ENCODE measurements around the gene SASH3. TPM values are rescaled to one million over a fixed set of nuclear protein-coding genes. Genes with fewer than 3 reads are reported as not detected.
"Not testable (repeated sequence)": the region's sequence is repeated elsewhere in the genome, so short reads cannot be mapped to it uniquely, and the experiment has no call there.

Gene SASH3
- polyA plus RNA-seq, 1 donor (not counting 4 experiments of a cell fraction or from before 2014, with no cell fraction given) = 0.09 TPM

DNA sequence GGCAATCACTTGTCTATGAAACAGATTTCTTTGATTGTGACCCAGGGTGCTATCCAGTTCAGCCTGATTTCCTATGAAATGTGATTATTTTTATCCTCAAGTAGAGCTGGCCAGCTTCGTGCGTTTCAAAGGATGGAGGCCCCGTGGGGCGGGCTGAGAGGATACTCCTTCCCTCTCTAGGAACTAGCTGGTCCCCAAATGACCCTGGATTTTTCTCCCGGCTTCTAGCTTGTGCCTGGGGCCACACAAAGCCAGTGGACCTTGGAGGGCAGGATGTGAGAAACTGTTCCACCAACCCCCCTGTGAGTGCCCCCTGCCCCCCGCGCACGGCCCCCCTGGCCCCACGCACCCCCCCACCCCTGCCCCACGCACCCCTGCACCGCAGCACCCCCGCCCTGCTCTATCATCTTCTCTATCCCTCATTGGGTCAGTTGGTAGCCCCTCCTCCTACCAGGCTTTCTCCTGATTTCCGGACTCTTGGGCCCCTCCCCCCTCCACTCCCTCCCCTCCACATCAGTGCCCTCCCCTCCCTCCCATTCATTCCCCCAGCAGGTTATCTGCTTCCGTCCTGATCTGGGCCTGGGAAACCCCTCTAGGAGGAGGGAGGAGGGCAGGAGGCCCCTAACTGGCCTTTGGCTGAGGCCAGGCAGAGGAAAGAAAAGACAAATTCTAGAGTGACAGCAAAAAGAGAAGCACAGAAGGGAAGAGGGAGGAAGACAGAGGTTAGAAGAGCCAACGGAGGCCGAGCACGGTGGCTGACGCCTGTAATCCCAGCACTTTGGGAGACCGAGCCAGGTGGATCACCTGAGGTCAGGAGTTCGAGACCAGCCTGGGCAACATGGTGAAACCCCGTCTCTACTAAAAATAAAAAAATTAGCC lies 37.6 kb upstream of the SASH3 start:
- Histone ChIP-seq H3K9ac (ENCODE audit: control insufficient read depth, extremely low read depth, insufficient read depth, low read length) (no peak overlapping the region), H3K9me3 (ENCODE audit: control insufficient read depth, low read depth, low read length) (no peaks in the 10 kb centered on the region), H3K79me2 (ENCODE audit: control insufficient read depth, insufficient read depth, low read length) (no peaks in the 10 kb centered on the region), H2AFZ (ENCODE audit: control insufficient read depth, low read length) (no peak overlapping the region), H3K9me1 (ENCODE audit: control insufficient read depth, extremely low read depth, insufficient read depth, low read length) (no peaks in the 10 kb centered on the region), H3K27ac (ENCODE audit: control insufficient read depth, insufficient read depth, low read length) (no peak overlapping the region), H3K4me2 (ENCODE audit: control insufficient read depth, extremely low read depth, insufficient read depth, low read depth, low read length) (no peak overlapping the region), H3K4me3 (ENCODE audit: control insufficient read depth in 2 of 3, extremely low read depth in 1 of 3, insufficient read depth in 2 of 3, low read depth in 1 of 3, low read length in 3 of 3) (no peak overlapping the region), H3K36me3 (ENCODE audit: control insufficient read depth in 2 of 2, extremely low read depth in 1 of 2, insufficient read depth in 2 of 2, low read length in 2 of 2) (no peaks in the 10 kb centered on the region), H3K27me3 (ENCODE audit: control insufficient read depth, extremely low read depth, insufficient read depth, low read length) (peaks cover 11% of the 10 kb centered on the region), H3K4me1 (ENCODE audit: control insufficient read depth, extremely low read depth, insufficient read depth, low read length) (peaks cover 4% of the 10 kb centered on the region), H4K20me1 (ENCODE audit: control insufficient read depth, extremely low read depth, insufficient read depth, low read length) (no peaks in the 10 kb centered on the region)
- DNase-seq (ENCODE audit: low read depth, low spot score) (no peak), FAIRE-seq (no peak)
- dilution Hi-C loops (cut with MboI; ENCODE audit: extremely low pct_ligation_motif_present, low sequenced_read_pairs) = loop anchor here (10.0 kb wide), 1 partner anchor 53 kb away; no protein-coding TSS in a partner anchor
- TF ChIP-seq, protein P1, sequence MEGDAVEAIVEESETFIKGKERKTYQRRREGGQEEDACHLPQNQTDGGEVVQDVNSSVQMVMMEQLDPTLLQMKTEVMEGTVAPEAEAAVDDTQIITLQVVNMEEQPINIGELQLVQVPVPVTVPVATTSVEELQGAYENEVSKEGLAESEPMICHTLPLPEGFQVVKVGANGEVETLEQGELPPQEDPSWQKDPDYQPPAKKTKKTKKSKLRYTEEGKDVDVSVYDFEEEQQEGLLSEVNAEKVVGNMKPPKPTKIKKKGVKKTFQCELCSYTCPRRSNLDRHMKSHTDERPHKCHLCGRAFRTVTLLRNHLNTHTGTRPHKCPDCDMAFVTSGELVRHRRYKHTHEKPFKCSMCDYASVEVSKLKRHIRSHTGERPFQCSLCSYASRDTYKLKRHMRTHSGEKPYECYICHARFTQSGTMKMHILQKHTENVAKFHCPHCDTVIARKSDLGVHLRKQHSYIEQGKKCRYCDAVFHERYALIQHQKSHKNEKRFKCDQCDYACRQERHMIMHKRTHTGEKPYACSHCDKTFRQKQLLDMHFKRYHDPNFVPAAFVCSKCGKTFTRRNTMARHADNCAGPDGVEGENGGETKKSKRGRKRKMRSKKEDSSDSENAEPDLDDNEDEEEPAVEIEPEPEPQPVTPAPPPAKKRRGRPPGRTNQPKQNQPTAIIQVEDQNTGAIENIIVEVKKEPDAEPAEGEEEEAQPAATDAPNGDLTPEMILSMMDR (optimal IDR thresholded peaks at IDR 0.05 in 1 of 3, IDR thresholded peaks at IDR 0.05 in 1 of 3, conservative IDR thresholded peaks at IDR 0.05 in 1 of 3; ENCODE audit: extremely low read depth in 1 of 3, insufficient read depth in 2 of 3, low read length in 3 of 3) = no peak
- TF ChIP-seq EZH2 (IDR thresholded peaks at IDR 0.05; ENCODE audit: low read length) = no peak

DNA sequence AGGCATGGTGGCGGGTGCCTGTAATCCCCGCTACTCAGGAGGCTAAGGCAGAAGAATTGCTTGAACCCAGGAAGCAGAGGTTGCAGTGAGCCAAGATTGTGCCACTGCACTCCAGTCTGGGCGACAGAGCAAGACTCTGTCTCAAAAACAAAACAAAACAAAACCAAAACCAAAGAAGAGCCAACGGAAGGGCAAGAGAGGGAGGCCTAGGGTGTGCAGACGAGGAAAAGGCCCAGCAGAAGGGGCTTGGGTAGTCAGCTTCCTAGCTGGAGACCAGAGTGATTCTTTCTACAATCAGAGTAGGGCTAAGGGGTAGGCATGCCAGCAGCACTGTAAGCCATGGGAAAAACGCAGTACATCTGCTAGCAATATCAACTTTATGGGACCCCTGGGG lies 37.0 kb upstream of the SASH3 start:
- not testable (repeated sequence) for H3K4me2 ChIP-seq (ENCODE audit: control insufficient read depth, extremely low read depth, insufficient read depth, low read depth, low read length); H3K9ac ChIP-seq (ENCODE audit: control insufficient read depth, extremely low read depth, insufficient read depth, low read length); H3K4me1 ChIP-seq (ENCODE audit: control insufficient read depth, extremely low read depth, insufficient read depth, low read length); FAIRE-seq; H2AFZ ChIP-seq (ENCODE audit: control insufficient read depth, low read length); H3K4me3 ChIP-seq (ENCODE audit: control insufficient read depth in 2 of 3, extremely low read depth in 1 of 3, insufficient read depth in 2 of 3, low read depth in 1 of 3, low read length in 3 of 3); DNase-seq (ENCODE audit: low read depth, low spot score); H3K36me3 ChIP-seq (ENCODE audit: control insufficient read depth in 2 of 2, extremely low read depth in 1 of 2, insufficient read depth in 2 of 2, low read length in 2 of 2); H4K20me1 ChIP-seq (ENCODE audit: control insufficient read depth, extremely low read depth, insufficient read depth, low read length); H3K9me3 ChIP-seq (ENCODE audit: control insufficient read depth, low read depth, low read length); H3K79me2 ChIP-seq (ENCODE audit: control insufficient read depth, insufficient read depth, low read length); H3K27ac ChIP-seq (ENCODE audit: control insufficient read depth, insufficient read depth, low read length); H3K9me1 ChIP-seq (ENCODE audit: control insufficient read depth, extremely low read depth, insufficient read depth, low read length)
- dilution Hi-C loops (cut with MboI; ENCODE audit: extremely low pct_ligation_motif_present, low sequenced_read_pairs) = loop anchor here (10.0 kb wide), 1 partner anchor 52 kb away; no protein-coding TSS in a partner anchor
- H3K27me3 ChIP-seq (ENCODE audit: control insufficient read depth, extremely low read depth, insufficient read depth, low read length) = peaks cover 11% of the 10 kb centered on the region
